Activated CD4-positive, alpha-beta T cell treated with anti-CD3 and anti-CD28 coated beads, Interleukin-2, Interleukin-4, amounts not matched to agents 100 ng/mL and 50 ng/mL, durations not matched to agents 16 hours and 8 hours (primary cell): ENCODE measurements around the gene DNMBP.

Source experiments
- DNase-seq: peaks from one replicate; pipeline ENCODE4 v3.0.0-alpha.2; 2020; ENCODE audit warnings: low spot score

Gene DNMBP

GRCh38 chr10:100009793-100010676 is at the start of gene DNMBP:
DNMBP (minus strand) TSS chr10:100009947; CDS start chr10:99972124, 37,823 bp downstream.
- peak; percentile 76 for DNase-seq

GRCh38 chr10:100057948-100058347 is 48.2 kb upstream of the DNMBP start:
- no peak for DNase-seq

GRCh38 chr10:100053686-100054460 is 44.1 kb upstream of the DNMBP start:
- DNase-seq = no peak

- DNase-seq = peak; percentile 81
Observed at GRCh38 chr10:100046021-100046486, 36.3 kb upstream of the DNMBP start.

GRCh38 chr10:100045592-100045991 is 35.8 kb upstream of the DNMBP start:
- no peak for DNase-seq

- DNase-seq = no peak
Observed at GRCh38 chr10:100043796-100044195, 34.0 kb upstream of the DNMBP start.

DNA sequence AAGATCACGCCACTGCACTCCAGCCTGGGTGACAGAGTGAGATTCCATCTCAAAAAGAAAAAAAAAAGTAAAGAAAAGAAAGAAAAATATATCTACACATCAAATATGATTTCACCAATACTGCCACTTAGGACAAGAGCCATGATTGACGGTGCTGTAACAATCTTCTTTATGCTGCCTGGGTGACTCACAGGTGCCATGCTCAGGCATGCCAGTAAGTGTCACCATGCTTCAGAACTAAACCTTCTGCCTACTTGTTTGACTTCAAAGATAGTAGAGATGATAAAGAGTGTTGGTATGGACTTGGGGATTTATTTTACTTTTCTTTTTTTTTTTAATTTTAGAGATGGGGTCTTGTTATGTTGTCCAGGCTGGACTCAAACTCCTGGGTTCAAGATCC is 33.6 kb upstream of the DNMBP start:
- no peak for DNase-seq

DNA sequence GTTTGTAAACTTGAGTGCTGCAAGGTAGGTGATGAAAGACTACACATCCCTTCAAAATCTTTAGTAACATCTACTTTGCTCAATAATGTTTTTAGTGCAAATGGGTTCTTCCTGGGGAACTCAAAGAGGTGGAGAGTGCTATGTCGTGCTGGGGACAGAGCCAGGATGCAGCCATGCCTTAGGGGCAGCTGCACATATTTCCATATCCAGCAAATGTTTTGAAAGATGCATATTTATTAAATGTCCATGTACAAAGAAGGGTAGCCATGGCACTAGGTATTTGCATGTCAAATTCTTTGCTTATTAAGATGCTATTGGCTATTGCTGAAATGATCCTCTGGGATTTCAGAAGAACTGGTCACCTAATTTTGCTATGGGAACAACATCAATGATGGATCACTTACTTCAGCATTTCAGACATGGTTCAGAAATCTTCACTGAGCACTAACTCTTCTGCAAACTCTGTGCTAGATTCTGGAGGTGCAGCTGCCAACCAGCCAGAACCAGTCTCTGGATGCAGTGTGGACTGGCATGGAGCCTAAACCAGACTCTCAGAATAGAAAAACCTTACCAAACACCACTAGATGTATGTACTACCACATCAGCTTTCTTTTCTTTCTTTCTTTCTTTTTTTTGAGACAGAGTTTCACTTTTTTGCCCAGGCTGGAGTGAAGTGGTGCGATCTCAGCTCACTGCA is 31.7 kb upstream of the DNMBP start:
- no peak for DNase-seq

DNA sequence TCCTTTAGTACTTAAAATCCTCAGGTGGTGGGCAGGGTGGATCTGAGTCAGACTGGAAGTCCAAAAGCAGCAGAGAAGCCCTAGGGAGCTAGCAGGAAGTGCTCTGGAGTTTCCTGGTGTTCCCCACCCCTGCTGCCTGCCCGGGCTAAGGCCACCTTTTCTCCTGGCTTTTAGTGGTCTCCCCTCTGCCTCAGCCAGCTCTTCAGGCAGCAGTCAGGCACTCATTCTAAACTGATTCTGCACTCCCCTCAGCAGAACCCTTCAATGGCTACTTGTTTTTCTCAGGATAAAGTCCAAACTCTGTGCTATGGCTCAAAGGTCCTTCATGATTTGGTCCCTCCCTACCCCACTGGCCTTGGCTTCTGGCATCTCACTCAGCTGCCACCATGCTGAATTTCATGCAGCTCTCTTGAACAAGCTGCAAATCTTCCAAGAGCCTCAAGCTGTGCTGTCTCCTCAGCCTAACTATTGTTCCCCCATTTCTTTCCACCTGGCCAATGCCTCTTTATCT is 28.9 kb upstream of the DNMBP start:
- DNase-seq = no peak

GRCh38 chr10:100037758-100038315 is 28.1 kb upstream of the DNMBP start:
- DNase-seq = no peak

DNA sequence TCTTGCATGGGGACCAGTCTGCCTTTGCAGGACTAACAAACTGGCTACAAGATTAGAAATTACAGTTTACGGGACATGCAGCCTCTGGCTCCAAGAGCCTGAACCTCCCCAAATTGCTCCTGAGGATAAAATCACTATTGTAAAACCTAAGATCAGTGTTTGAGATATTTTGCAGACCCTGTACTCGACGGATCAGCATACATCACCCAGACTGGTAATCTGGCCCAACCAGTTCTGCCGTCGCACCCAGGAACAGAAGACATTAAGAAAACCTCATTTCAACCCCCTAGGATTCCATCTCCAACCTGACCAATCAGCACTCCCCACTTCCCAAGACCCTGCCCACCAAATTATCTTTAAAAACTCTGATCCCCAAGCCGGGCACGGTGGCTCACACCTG is 27.1 kb upstream of the DNMBP start:
- no peak for DNase-seq

GRCh38 chr10:100033766-100034418 is 24.1 kb upstream of the DNMBP start:
- no peak for DNase-seq

DNA sequence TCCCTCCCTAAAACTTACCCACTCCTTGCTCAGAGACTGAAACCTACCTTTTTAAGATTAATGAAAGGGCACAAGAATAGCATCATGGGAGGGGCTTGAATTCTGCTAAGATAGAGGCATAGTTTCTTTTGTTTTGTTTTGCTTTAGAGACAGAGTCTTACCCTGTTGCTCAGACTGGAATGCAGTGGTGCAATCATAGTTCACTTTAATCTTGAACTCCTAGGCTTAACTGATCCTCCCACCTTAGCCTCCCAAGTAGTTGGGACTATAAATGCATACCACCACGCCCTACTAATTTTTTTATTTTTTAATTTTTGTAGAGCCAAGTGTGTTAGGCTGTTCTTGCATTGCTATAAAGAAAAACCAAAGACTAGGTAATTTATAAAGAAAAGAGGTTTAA is 17.7 kb upstream of the DNMBP start:
- DNase-seq = no peak

GRCh38 chr10:100025576-100025975 is 15.8 kb upstream of the DNMBP start:
- no peak for DNase-seq

DNA sequence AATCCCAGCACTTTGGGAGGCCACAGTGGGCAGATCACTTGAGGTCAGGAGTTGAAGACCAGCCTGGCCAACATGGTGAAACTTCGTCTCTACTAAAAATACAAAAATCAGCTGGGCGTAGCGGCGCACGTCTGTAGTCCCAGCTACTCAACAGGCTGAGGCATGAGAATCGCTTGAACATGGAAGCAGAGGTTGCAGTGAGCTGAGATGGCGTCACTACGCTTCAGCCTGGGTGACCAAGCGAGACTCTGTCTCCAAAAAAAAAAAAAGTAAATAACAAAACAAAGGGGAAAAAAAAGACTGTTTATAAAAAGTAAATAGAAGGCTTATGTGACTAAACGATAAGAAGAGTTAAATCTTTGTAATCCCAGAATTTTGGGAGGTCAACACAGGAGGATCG is 15.0 kb upstream of the DNMBP start:
- no peak for DNase-seq

GRCh38 chr10:100022403-100022802 is 12.7 kb upstream of the DNMBP start:
- no peak for DNase-seq

GRCh38 chr10:100021322-100021721 is 11.6 kb upstream of the DNMBP start:
- DNase-seq = no peak

- no peak for DNase-seq
Observed at GRCh38 chr10:100020886-100021253, 11.1 kb upstream of the DNMBP start.

DNA sequence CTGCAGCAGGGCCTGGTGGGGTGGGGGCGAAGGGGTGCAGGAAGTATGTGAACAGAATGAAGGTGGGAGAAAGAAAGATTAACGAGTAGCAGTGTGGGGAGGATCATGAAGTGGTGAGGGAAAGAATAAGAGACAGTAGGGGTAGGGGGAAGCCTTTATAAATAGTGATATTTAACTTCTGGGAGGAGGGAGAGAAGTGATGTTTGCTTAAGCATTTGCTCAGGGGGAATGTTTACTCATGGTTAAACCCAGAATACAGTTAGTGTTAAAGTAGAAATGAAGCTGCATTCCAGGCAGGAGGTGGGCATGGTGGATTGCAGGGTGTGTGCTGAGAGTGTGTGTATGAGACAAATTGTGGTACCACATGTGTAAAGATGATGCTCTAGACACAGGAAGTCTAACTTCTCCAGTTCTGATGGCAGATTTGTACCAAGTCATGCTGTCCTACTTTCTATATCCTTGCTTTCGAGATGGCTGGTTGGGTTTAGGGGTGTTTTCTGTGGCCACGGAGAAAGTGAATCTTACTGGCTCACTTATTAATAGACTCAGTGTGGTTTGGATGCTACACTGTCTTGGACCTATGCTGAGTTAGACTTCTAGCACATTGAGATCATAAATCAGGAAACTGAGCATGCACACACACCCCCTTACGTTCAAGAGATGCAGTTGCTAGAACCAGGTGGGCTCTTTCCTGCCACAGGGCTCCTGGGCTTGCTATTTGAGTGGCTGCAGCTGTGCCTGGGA is 10.6 kb upstream of the DNMBP start:
- DNase-seq = peak; percentile 50

- no peak for DNase-seq
Observed at GRCh38 chr10:100019787-100020141, 10.0 kb upstream of the DNMBP start.
